Skin of body (tissue), 2 donors: ENCODE results near the gene CCZ1B. TPM values are rescaled to one million over a fixed set of nuclear protein-coding genes. Genes with fewer than 3 reads are reported as not detected.
"Not testable (repeated sequence)": the region's sequence is repeated elsewhere in the genome, so short reads cannot be mapped to it uniquely, and the experiment has no call there.

Source experiments
- DNase-seq: peaks from one replicate; lab custom pipeline; 2025; lab: John Stamatoyannopoulos, UW
- total RNA-seq: library from RNA; depleted of rRNA; stranded (reverse); fragments of >200 nt; gene quantifications from one replicate; pipeline ENCODE4 v1.2.3, GENCODE V29; 2014

Gene CCZ1B
- total RNA-seq, 1 donor from 2014 or later = 55.1 TPM

- DNase-seq = no peak
Measured at GRCh38 chr7:6831018-6831725, 5.1 kb upstream of the CCZ1B start.

GRCh38 chr7:6830026-6830425, 4.0 kb upstream of the CCZ1B start:
- not testable (repeated sequence) for DNase-seq

- not testable (repeated sequence) for DNase-seq
Measured at GRCh38 chr7:6829616-6830015, 3.5 kb upstream of the CCZ1B start.

GRCh38 chr7:6827180-6827579, 1.1 kb upstream of the CCZ1B start:
- not testable (repeated sequence) for DNase-seq

- not testable (repeated sequence) for DNase-seq
Measured at GRCh38 chr7:6825236-6826125, 594 bp downstream of the CCZ1B start.

GRCh38 chr7:6821622-6822021, 4.5 kb downstream of the CCZ1B start:
- DNase-seq = not testable (repeated sequence)

GRCh38 chr7:6815470-6815869, 10.6 kb downstream of the CCZ1B start:
- not testable (repeated sequence) for DNase-seq

- not testable (repeated sequence) for DNase-seq
Measured at GRCh38 chr7:6813011-6813410, 13.1 kb downstream of the CCZ1B start.

GRCh38 chr7:6807959-6808358, 18.1 kb downstream of the CCZ1B start:
- DNase-seq = not testable (repeated sequence)

GRCh38 chr7:6807393-6807918, 18.6 kb downstream of the CCZ1B start:
- DNase-seq = not testable (repeated sequence)

GRCh38 chr7:6800331-6800730, 25.7 kb downstream of the CCZ1B start:
- DNase-seq = not testable (repeated sequence)

GRCh38 chr7:6799887-6800286, 26.2 kb downstream of the CCZ1B start:
- DNase-seq = not testable (repeated sequence)

GRCh38 chr7:6798047-6798446, 28.0 kb downstream of the CCZ1B start:
- DNase-seq = not testable (repeated sequence)

GRCh38 chr7:6797218-6797617, 28.9 kb downstream of the CCZ1B start:
- not testable (repeated sequence) for DNase-seq

- DNase-seq = not testable (repeated sequence)
Measured at GRCh38 chr7:6794276-6794675, 31.8 kb downstream of the CCZ1B start.

GRCh38 chr7:6792113-6792872, 33.8 kb downstream of the CCZ1B start:
- DNase-seq = not testable (repeated sequence)

- DNase-seq = not testable (repeated sequence)
Measured at GRCh38 chr7:6789353-6789752, 36.7 kb downstream of the CCZ1B start.

GRCh38 chr7:6781581-6781980, 44.5 kb downstream of the CCZ1B start:
- DNase-seq = not testable (repeated sequence)

- DNase-seq = not testable (repeated sequence)
Measured at GRCh38 chr7:6761186-6761585, 64.9 kb downstream of the CCZ1B start.

- not testable (repeated sequence) for DNase-seq
Measured at GRCh38 chr7:6753964-6754363, 72.1 kb downstream of the CCZ1B start, which contains the start of gene RSPH10B2. RSPH10B2 (plus strand) TSS chr7:6754103; CDS start chr7:6757678, 3,575 bp downstream.

- DNase-seq = not testable (repeated sequence)
Measured at GRCh38 chr7:6750173-6750572, 75.9 kb downstream of the CCZ1B start.
